AG09309 (cell line): ENCODE results near the gene GRIK2.

Source experiments
- DNase-seq: peaks from one replicate; pipeline ENCODE4 v3.0.0-alpha.2; 2010; ENCODE audit warnings: low read depth
- H3K4me3 ChIP-seq: 2 replicates; pipeline ENCODE4 v1.5.1; 2011; ENCODE audit warnings: mild to moderate bottlenecking, low read depth, low read length, moderate library complexity; ENCODE audit not compliant: control insufficient read depth
- TF ChIP-seq, protein P1 (sequence below): IDR thresholded peaks from 2 replicates; pipeline ENCODE4 v1.5.1; 2011; ENCODE audit warnings: mild to moderate bottlenecking, low read depth, low read length, inconsistent platforms; ENCODE audit not compliant: insufficient read depth, control insufficient read depth; ENCODE audit errors: missing control alignments

Gene GRIK2

DNA sequence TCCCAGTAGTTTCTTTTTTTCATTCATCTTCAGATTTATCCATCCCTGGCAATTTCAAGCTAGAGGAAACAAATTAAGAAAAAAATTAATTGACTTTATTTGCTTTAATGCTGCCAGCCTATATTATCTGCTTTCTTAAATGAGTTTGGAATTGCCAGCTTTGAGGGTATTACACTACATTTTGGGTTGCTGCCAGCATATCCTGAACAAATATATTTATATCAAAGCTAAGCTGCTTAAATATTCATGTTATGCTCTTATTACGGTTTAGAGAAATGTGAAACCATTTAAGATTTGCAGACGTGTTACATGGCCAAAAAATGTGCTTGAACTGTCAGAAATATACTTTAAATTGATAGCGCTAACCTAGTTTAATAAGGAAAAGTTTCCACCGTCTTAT is 59.7 kb downstream of the GRIK2 start:
- DNase-seq = no peak
- TF ChIP-seq, protein P1, sequence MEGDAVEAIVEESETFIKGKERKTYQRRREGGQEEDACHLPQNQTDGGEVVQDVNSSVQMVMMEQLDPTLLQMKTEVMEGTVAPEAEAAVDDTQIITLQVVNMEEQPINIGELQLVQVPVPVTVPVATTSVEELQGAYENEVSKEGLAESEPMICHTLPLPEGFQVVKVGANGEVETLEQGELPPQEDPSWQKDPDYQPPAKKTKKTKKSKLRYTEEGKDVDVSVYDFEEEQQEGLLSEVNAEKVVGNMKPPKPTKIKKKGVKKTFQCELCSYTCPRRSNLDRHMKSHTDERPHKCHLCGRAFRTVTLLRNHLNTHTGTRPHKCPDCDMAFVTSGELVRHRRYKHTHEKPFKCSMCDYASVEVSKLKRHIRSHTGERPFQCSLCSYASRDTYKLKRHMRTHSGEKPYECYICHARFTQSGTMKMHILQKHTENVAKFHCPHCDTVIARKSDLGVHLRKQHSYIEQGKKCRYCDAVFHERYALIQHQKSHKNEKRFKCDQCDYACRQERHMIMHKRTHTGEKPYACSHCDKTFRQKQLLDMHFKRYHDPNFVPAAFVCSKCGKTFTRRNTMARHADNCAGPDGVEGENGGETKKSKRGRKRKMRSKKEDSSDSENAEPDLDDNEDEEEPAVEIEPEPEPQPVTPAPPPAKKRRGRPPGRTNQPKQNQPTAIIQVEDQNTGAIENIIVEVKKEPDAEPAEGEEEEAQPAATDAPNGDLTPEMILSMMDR = no peak
- H3K4me3 ChIP-seq = no peak overlapping the region

GRCh38 chr6:101454106-101454676 is 60.7 kb downstream of the GRIK2 start:
- TF ChIP-seq, protein P1 = no peak
- DNase-seq = no peak
- H3K4me3 ChIP-seq = no peak overlapping the region

GRCh38 chr6:101458336-101458735 is 64.8 kb downstream of the GRIK2 start:
- TF ChIP-seq, protein P1 = no peak

GRCh38 chr6:101458826-101459225 is 65.3 kb downstream of the GRIK2 start:
- TF ChIP-seq, protein P1 = no peak
- H3K4me3 ChIP-seq = no peak overlapping the region
- no peak for DNase-seq

More at GRCh38 chr6:101458336-101458735, 64.8 kb downstream of the GRIK2 start:
- no peak for DNase-seq
- no peak overlapping the region for H3K4me3 ChIP-seq

- no peak overlapping the region for H3K4me3 ChIP-seq
- no peak for DNase-seq
- TF ChIP-seq, protein P1 = no peak
These were observed 69.1 kb downstream of the GRIK2 start for GRCh38 chr6:101462576-101462975.

DNA sequence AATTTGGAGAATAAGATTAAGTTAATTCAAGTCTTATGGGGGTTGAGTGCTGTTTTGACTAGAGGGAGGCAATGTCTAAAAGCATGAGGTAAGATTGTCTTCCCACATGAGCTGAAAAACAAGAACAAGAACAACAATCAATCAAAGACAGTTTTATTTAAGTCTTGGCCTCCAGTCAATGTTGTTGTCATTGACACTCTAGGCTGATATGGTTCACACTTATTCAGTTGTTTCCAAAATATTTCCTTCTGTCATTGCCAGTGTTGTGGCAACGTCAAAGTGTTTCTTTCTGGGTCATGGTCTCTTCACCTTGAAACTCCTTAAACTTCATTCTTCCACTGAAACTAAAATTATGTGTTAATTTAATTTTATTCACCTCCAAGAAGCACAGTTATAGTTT is 72.4 kb downstream of the GRIK2 start:
- no peak for DNase-seq
- TF ChIP-seq, protein P1 = no peak
- no peak overlapping the region for H3K4me3 ChIP-seq

DNA sequence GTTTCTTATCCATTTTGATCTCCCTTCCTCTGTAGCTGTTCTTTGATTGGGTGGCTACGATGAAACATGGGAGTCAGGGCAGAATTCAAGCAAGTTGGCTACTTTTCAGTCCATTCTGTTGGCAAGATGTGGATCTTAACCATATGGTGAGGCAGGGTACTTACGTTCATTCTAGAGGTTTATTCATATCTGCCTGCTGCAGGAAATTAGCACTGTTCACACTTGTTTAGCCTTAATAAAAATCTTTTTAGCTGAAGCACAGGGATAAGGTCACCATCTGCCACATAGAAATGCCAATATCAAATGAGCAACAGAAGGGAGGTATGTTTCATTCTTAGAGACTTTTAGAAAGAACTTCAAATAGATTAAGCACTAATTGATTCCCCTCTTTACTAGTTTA is 83.9 kb downstream of the GRIK2 start:
- no peak overlapping the region for H3K4me3 ChIP-seq
- DNase-seq = no peak
- TF ChIP-seq, protein P1 = no peak
